Measurements from ENCODE around the gene MAP2K7. TPM values are rescaled to one million over a fixed set of nuclear protein-coding genes. Genes with fewer than 3 reads are reported as not detected.
A peak's percentile ranks its signal among the peaks of the same experiment; 100 is the strongest.

MAP2K7 gene
- total RNA-seq, 1 donor: 14.8 TPM

- no peaks in the 10 kb centered on the region for H3K4me1 ChIP-seq (ENCODE audit: insufficient read depth, low read length)
- no peak overlapping the region for H3K4me3 ChIP-seq (ENCODE audit: insufficient read depth, low read length)
- no peak for TF ChIP-seq CTCF (IDR thresholded peaks at IDR 0.05; ENCODE audit: extremely low read depth, low read depth, low read length)
- H3K4me2 ChIP-seq (ENCODE audit: insufficient read depth, low read length): no peak overlapping the region
- peak; percentile 97 for DNase-seq (ENCODE audit: insufficient read length, low spot score, missing footprints)
- no peak overlapping the region for H2AFZ ChIP-seq (ENCODE audit: low read length)
- no peak overlapping the region for H3K27ac ChIP-seq (ENCODE audit: low read depth, low read length)
- H4K20me1 ChIP-seq (ENCODE audit: insufficient read depth, low read length): no peaks in the 10 kb centered on the region
- H3K27me3 ChIP-seq (ENCODE audit: insufficient read depth, low read length): no peaks in the 10 kb centered on the region
- no peaks in the 10 kb centered on the region for H3K36me3 ChIP-seq (ENCODE audit: insufficient read depth, low read length)
- no peaks in the 10 kb centered on the region for H3K9me3 ChIP-seq (ENCODE audit: low read depth, low read length)
- H3K79me2 ChIP-seq (ENCODE audit: insufficient read depth, low read length): no peaks in the 10 kb centered on the region
These were observed 41.2 kb upstream of the MAP2K7 start for GRCh38 chr19:7862413-7862951.

- Histone ChIP-seq H2AFZ (ENCODE audit: low read length) (no peak overlapping the region), H3K4me3 (ENCODE audit: insufficient read depth, low read length) (no peak overlapping the region), H3K9me3 (ENCODE audit: low read depth, low read length) (no peaks in the 10 kb centered on the region), H3K4me1 (ENCODE audit: insufficient read depth, low read length) (no peaks in the 10 kb centered on the region), H3K27ac (ENCODE audit: low read depth, low read length) (no peak overlapping the region), H3K4me2 (ENCODE audit: insufficient read depth, low read length) (no peak overlapping the region), H3K27me3 (ENCODE audit: insufficient read depth, low read length) (no peaks in the 10 kb centered on the region), H4K20me1 (ENCODE audit: insufficient read depth, low read length) (no peaks in the 10 kb centered on the region), H3K36me3 (ENCODE audit: insufficient read depth, low read length) (no peaks in the 10 kb centered on the region), H3K79me2 (ENCODE audit: insufficient read depth, low read length) (no peaks in the 10 kb centered on the region)
- no peak for TF ChIP-seq CTCF (IDR thresholded peaks at IDR 0.05; ENCODE audit: extremely low read depth, low read depth, low read length)
- peak; percentile 80 for DNase-seq (ENCODE audit: insufficient read length, low spot score, missing footprints)
These were observed 40.3 kb upstream of the MAP2K7 start for GRCh38 chr19:7863157-7863970.

- Histone ChIP-seq H3K4me1 (ENCODE audit: insufficient read depth, low read length) (peaks cover 7% of the 10 kb centered on the region), H3K36me3 (ENCODE audit: insufficient read depth, low read length) (no peaks in the 10 kb centered on the region), H3K79me2 (ENCODE audit: insufficient read depth, low read length) (no peaks in the 10 kb centered on the region), H3K4me3 (ENCODE audit: insufficient read depth, low read length) (no peak overlapping the region), H2AFZ (ENCODE audit: low read length) (no peak overlapping the region), H3K27me3 (ENCODE audit: insufficient read depth, low read length) (no peaks in the 10 kb centered on the region), H3K9me3 (ENCODE audit: low read depth, low read length) (no peaks in the 10 kb centered on the region), H3K4me2 (ENCODE audit: insufficient read depth, low read length) (no peak overlapping the region), H4K20me1 (ENCODE audit: insufficient read depth, low read length) (no peaks in the 10 kb centered on the region), H3K27ac (ENCODE audit: low read depth, low read length) (no peak overlapping the region)
- peak; percentile 78 for DNase-seq (ENCODE audit: insufficient read length, low spot score, missing footprints)
- no peak for TF ChIP-seq CTCF (IDR thresholded peaks at IDR 0.05; ENCODE audit: extremely low read depth, low read depth, low read length)
These were observed 39.5 kb upstream of the MAP2K7 start for GRCh38 chr19:7863971-7864689.

GRCh38 chr19:7864690-7865074, 39.0 kb upstream of the MAP2K7 start:
- H3K9me3 ChIP-seq (ENCODE audit: low read depth, low read length): no peaks in the 10 kb centered on the region

More at GRCh38 chr19:7864690-7865074, 39.0 kb upstream of the MAP2K7 start:
- Histone ChIP-seq H3K4me2 (ENCODE audit: insufficient read depth, low read length) (no peak overlapping the region), H2AFZ (ENCODE audit: low read length) (no peak overlapping the region), H3K27me3 (ENCODE audit: insufficient read depth, low read length) (no peaks in the 10 kb centered on the region), H3K79me2 (ENCODE audit: insufficient read depth, low read length) (no peaks in the 10 kb centered on the region), H3K36me3 (ENCODE audit: insufficient read depth, low read length) (no peaks in the 10 kb centered on the region), H3K4me3 (ENCODE audit: insufficient read depth, low read length) (no peak overlapping the region), H4K20me1 (ENCODE audit: insufficient read depth, low read length) (no peaks in the 10 kb centered on the region), H3K4me1 (ENCODE audit: insufficient read depth, low read length) (peaks cover 7% of the 10 kb centered on the region), H3K27ac (ENCODE audit: low read depth, low read length) (no peak overlapping the region)
- TF ChIP-seq CTCF (IDR thresholded peaks at IDR 0.05; ENCODE audit: extremely low read depth, low read depth, low read length): no peak
- DNase-seq (ENCODE audit: insufficient read length, low spot score, missing footprints): peak; percentile 81

Data from osteoblast (primary cell).